Cerebellar cortex (tissue), 1 donor: ENCODE data around the gene PIK3R6.
A peak's percentile ranks its signal among the peaks of the same experiment; 100 is the strongest.

ENCODE experiments used
- DNase-seq: peaks from one replicate; pipeline ENCODE4 v3.0.0-alpha.2; 2015; ENCODE audit warnings: low spot score

The PIK3R6 gene

GRCh38 chr17:8867361-8867981, at the start of gene PIK3R6:
TSS of gene PIK3R6 (minus strand) at chr17:8867674. CDS start at chr17:8849794, 17,880 bp downstream.
- no peak for DNase-seq

GRCh38 chr17:8916466-8916865, 49.0 kb upstream of the PIK3R6 start:
- no peak for DNase-seq

GRCh38 chr17:8914554-8914953, 47.1 kb upstream of the PIK3R6 start:
- no peak for DNase-seq

- DNase-seq, result no peak
Observed at GRCh38 chr17:8913879-8914278, 46.4 kb upstream of the PIK3R6 start.

- no peak for DNase-seq
Observed at GRCh38 chr17:8913091-8913490, 45.6 kb upstream of the PIK3R6 start.

GRCh38 chr17:8912084-8912981, 44.9 kb upstream of the PIK3R6 start:
- no peak for DNase-seq

GRCh38 chr17:8910969-8911604, 43.6 kb upstream of the PIK3R6 start:
- no peak for DNase-seq

- no peak for DNase-seq
Observed at GRCh38 chr17:8909586-8910270, 42.3 kb upstream of the PIK3R6 start.

GRCh38 chr17:8905331-8905730, 37.9 kb upstream of the PIK3R6 start:
- DNase-seq, result no peak

GRCh38 chr17:8904686-8905085, 37.2 kb upstream of the PIK3R6 start:
- DNase-seq, result no peak

GRCh38 chr17:8904201-8904600, 36.7 kb upstream of the PIK3R6 start:
- DNase-seq, result no peak

GRCh38 chr17:8900626-8901585, 33.4 kb upstream of the PIK3R6 start:
- no peak for DNase-seq

GRCh38 chr17:8900207-8900606, 32.7 kb upstream of the PIK3R6 start:
- no peak for DNase-seq

- no peak for DNase-seq
Observed at GRCh38 chr17:8898636-8899035, 31.2 kb upstream of the PIK3R6 start.

- no peak for DNase-seq
Observed at GRCh38 chr17:8898126-8898525, 30.7 kb upstream of the PIK3R6 start.

- no peak for DNase-seq
Observed at GRCh38 chr17:8896641-8897635, 29.5 kb upstream of the PIK3R6 start.

- DNase-seq, result no peak
Observed at GRCh38 chr17:8896087-8896486, 28.6 kb upstream of the PIK3R6 start.

GRCh38 chr17:8894673-8895578, 27.5 kb upstream of the PIK3R6 start:
- DNase-seq, result peak; percentile 73

- no peak for DNase-seq
Observed at GRCh38 chr17:8894202-8894671, 26.8 kb upstream of the PIK3R6 start.
